HEK293 (cell line): ENCODE data around the gene PPM1L.

ENCODE experiments used
- CTCF ChIA-PET: fragments of 350-600 bp; formaldehyde crosslinking; extraction: SDS; loops from one replicate; lab custom pipeline; 2021; ENCODE audit warnings: antibody characterized with exemption; lab: Yijun Ruan, JAX
- POLR2A ChIA-PET: fragments of 300-600 bp; formaldehyde crosslinking; extraction: SDS; loops from one replicate; lab custom pipeline; 2020; ENCODE audit warnings: antibody characterized with exemption, inconsistent platforms; lab: Yijun Ruan, JAX
- H3K27ac ChIP-seq: fragments of 200-500 bp; sonication (Bioruptor generic); 2 replicates; pipeline ENCODE4 v1.5.1; 2014; ENCODE audit warnings: low read depth, low read length, control low read depth, inconsistent platforms; ENCODE audit errors: extremely low read depth
- H3K36me3 ChIP-seq, 2 experiments: fragments of 200-500 bp in 1 of 2; sonication (Bioruptor generic) in 1 of 2; 1 replicate in 1 of 2; 2 replicates in 1 of 2; pipeline ENCODE4 v1.5.1; 2014 to 2017; ENCODE audit warnings: inconsistent platforms in 2 of 2, low read length in 2 of 2; ENCODE audit not compliant: control insufficient read depth in 2 of 2, insufficient read depth in 1 of 2
- H3K4me1 ChIP-seq: fragments of 200-500 bp; sonication (Bioruptor generic); 2 replicates; pipeline ENCODE4 v1.5.1; 2014; ENCODE audit warnings: mild to moderate bottlenecking, low read length, inconsistent platforms; ENCODE audit not compliant: control insufficient read depth, insufficient read depth
- H3K4me3 ChIP-seq: 2 replicates; pipeline ENCODE4 v1.5.1; 2011; ENCODE audit warnings: low read depth, mild to moderate bottlenecking, control low read depth, low read length, moderate library complexity
- H3K9me3 ChIP-seq: fragments of 200-500 bp; sonication (Bioruptor generic); 2 replicates; pipeline ENCODE4 v1.5.1; 2014; ENCODE audit warnings: low read depth, low read length, inconsistent platforms; ENCODE audit not compliant: control insufficient read depth, insufficient read depth
- BCL11A ChIP-seq: fragments of 450-650 bp; formaldehyde crosslinking; IDR thresholded peaks from 2 replicates; pipeline ENCODE4 v1.5.1; 2016; ENCODE audit warnings: low read depth, missing biosample characterization, missing genetic modification characterization
- OVOL3 ChIP-seq: fragments of 450-650 bp; formaldehyde crosslinking; IDR thresholded peaks from 2 replicates; pipeline ENCODE4 v1.5.1; 2016; ENCODE audit warnings: missing biosample characterization, missing genetic modification characterization
- SP3 ChIP-seq: fragments of 450-650 bp; formaldehyde crosslinking; IDR thresholded peaks from 2 replicates; pipeline ENCODE4 v1.5.1; 2016; ENCODE audit warnings: missing biosample characterization, missing genetic modification characterization
- TCF7L2 ChIP-seq: IDR thresholded peaks from 2 replicates; pipeline ENCODE4 v1.6.1; 2011; ENCODE audit warnings: low read depth, mild to moderate bottlenecking, inconsistent platforms, low read length, moderate library complexity, borderline replicate concordance
- ZBTB17 ChIP-seq: fragments of 450-650 bp; formaldehyde crosslinking; IDR thresholded peaks from 2 replicates; pipeline ENCODE4 v1.5.1; 2016; ENCODE audit warnings: missing biosample characterization, missing genetic modification characterization
- ZBTB48 ChIP-seq: fragments of 450-650 bp; formaldehyde crosslinking; IDR thresholded peaks from 2 replicates; pipeline ENCODE4 v1.5.1; 2016; ENCODE audit warnings: missing biosample characterization, missing genetic modification characterization
- ZNF133 ChIP-seq: fragments of 450-650 bp; formaldehyde crosslinking; IDR thresholded peaks from 2 replicates; pipeline ENCODE4 v1.5.1; 2016; ENCODE audit warnings: missing biosample characterization, missing genetic modification characterization
- ZNF157 ChIP-seq: fragments of 450-650 bp; formaldehyde crosslinking; IDR thresholded peaks from 2 replicates; pipeline ENCODE4 v1.5.1; 2016; ENCODE audit warnings: missing biosample characterization, missing genetic modification characterization
- ZNF223 ChIP-seq: fragments of 450-650 bp; formaldehyde crosslinking; IDR thresholded peaks from 2 replicates; pipeline ENCODE4 v1.5.1; 2016; ENCODE audit warnings: missing biosample characterization, missing genetic modification characterization
- ZNF248 ChIP-seq: fragments of 450-650 bp; formaldehyde crosslinking; IDR thresholded peaks from 2 replicates; pipeline ENCODE4 v1.5.1; 2017; ENCODE audit warnings: missing biosample characterization, missing genetic modification characterization
- ZNF324 ChIP-seq: fragments of 450-650 bp; formaldehyde crosslinking; IDR thresholded peaks from 2 replicates; pipeline ENCODE4 v1.5.1; 2016; ENCODE audit warnings: missing biosample characterization, missing genetic modification characterization
- ZNF366 ChIP-seq: fragments of 450-650 bp; formaldehyde crosslinking; conservative IDR thresholded peaks from 2 replicates; pipeline ENCODE4 v1.5.1; 2016; ENCODE audit warnings: missing biosample characterization, missing genetic modification characterization
- ZNF544 ChIP-seq: fragments of 450-650 bp; formaldehyde crosslinking; IDR thresholded peaks from 2 replicates; pipeline ENCODE4 v1.5.0; 2017; ENCODE audit warnings: missing biosample characterization, missing genetic modification characterization
- ZNF560 ChIP-seq: fragments of 450-650 bp; formaldehyde crosslinking; IDR thresholded peaks from 2 replicates; pipeline ENCODE4 v1.5.1; 2017; ENCODE audit warnings: missing biosample characterization, missing genetic modification characterization, borderline replicate concordance
- ZNF692 ChIP-seq: fragments of 450-650 bp; formaldehyde crosslinking; IDR thresholded peaks from 2 replicates; pipeline ENCODE4 v1.5.1; 2016; ENCODE audit warnings: missing biosample characterization, missing genetic modification characterization
- TF ChIP-seq, protein P1 (sequence below): fragments of 450-650 bp; formaldehyde crosslinking; IDR thresholded peaks from 2 replicates; pipeline ENCODE4 v1.5.1; 2016; ENCODE audit warnings: missing biosample characterization, missing genetic modification characterization, borderline replicate concordance
- TF ChIP-seq, protein P2 (sequence below): fragments of 450-650 bp; IDR thresholded peaks from 2 replicates; pipeline ENCODE4 v1.5.1; 2018; ENCODE audit warnings: missing biosample characterization, mild to moderate bottlenecking, missing genetic modification characterization
- TF ChIP-seq, protein P3 (sequence below): fragments of 450-650 bp; formaldehyde crosslinking; IDR thresholded peaks from 2 replicates; pipeline ENCODE4 v1.5.1; 2016; ENCODE audit warnings: missing biosample characterization, missing genetic modification characterization
- TF ChIP-seq, protein P4 (sequence below): fragments of 450-650 bp; formaldehyde crosslinking; IDR thresholded peaks from 2 replicates; pipeline ENCODE4 v1.5.1; 2017; ENCODE audit warnings: missing biosample characterization, missing genetic modification characterization
- TF ChIP-seq, protein P5 (sequence below): fragments of 450-650 bp; formaldehyde crosslinking; IDR thresholded peaks from 2 replicates; pipeline ENCODE4 v1.5.1; 2016; ENCODE audit warnings: missing biosample characterization, missing genetic modification characterization
- TF ChIP-seq, protein P6 (sequence below): fragments of 450-650 bp; formaldehyde crosslinking; IDR thresholded peaks from 2 replicates; pipeline ENCODE4 v1.5.1; 2016; ENCODE audit warnings: missing biosample characterization, missing genetic modification characterization

PPM1L gene

GRCh38 chr3:160738048-160738447 lies 18.0 kb upstream of the PPM1L start:
- peaks cover 4% of the 10 kb centered on the region for H3K4me1 ChIP-seq
- no peak overlapping the region for H3K4me3 ChIP-seq
- ChIA-PET POLR2A (no interaction called here), CTCF (no interaction called here)
- no peaks in the 10 kb centered on the region for H3K36me3 ChIP-seq
- H3K9me3 ChIP-seq: no peaks in the 10 kb centered on the region
- TF ChIP-seq, protein P1, sequence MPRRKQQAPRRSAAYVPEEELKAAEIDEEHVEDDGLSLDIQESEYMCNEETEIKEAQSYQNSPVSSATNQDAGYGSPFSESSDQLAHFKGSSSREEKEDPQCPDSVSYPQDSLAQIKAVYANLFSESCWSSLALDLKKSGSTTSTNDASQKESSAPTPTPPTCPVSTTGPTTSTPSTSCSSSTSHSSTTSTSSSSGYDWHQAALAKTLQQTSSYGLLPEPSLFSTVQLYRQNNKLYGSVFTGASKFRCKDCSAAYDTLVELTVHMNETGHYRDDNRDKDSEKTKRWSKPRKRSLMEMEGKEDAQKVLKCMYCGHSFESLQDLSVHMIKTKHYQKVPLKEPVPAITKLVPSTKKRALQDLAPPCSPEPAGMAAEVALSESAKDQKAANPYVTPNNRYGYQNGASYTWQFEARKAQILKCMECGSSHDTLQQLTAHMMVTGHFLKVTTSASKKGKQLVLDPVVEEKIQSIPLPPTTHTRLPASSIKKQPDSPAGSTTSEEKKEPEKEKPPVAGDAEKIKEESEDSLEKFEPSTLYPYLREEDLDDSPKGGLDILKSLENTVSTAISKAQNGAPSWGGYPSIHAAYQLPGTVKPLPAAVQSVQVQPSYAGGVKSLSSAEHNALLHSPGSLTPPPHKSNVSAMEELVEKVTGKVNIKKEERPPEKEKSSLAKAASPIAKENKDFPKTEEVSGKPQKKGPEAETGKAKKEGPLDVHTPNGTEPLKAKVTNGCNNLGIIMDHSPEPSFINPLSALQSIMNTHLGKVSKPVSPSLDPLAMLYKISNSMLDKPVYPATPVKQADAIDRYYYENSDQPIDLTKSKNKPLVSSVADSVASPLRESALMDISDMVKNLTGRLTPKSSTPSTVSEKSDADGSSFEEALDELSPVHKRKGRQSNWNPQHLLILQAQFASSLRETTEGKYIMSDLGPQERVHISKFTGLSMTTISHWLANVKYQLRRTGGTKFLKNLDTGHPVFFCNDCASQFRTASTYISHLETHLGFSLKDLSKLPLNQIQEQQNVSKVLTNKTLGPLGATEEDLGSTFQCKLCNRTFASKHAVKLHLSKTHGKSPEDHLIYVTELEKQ: no peak
- no peak for TF ChIP-seq BCL11A (tag by site-specific recombination)
- TF ChIP-seq, protein P2, sequence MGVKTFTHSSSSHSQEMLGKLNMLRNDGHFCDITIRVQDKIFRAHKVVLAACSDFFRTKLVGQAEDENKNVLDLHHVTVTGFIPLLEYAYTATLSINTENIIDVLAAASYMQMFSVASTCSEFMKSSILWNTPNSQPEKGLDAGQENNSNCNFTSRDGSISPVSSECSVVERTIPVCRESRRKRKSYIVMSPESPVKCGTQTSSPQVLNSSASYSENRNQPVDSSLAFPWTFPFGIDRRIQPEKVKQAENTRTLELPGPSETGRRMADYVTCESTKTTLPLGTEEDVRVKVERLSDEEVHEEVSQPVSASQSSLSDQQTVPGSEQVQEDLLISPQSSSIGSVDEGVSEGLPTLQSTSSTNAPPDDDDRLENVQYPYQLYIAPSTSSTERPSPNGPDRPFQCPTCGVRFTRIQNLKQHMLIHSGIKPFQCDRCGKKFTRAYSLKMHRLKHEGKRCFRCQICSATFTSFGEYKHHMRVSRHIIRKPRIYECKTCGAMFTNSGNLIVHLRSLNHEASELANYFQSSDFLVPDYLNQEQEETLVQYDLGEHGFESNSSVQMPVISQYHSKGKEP (tag by site-specific recombination): no peak
- TF ChIP-seq ZBTB17 (tag by site-specific recombination): peak; percentile 67
- TF ChIP-seq ZNF157 (tag by site-specific recombination): no peak
- TF ChIP-seq OVOL3: no peak
- no peak for TF ChIP-seq SP3 (tag by site-specific recombination)
- TF ChIP-seq ZNF366: peak; percentile 26; the same call in 1 of the 2 replicates
- no peak for TF ChIP-seq ZNF248
- TF ChIP-seq, protein P3, sequence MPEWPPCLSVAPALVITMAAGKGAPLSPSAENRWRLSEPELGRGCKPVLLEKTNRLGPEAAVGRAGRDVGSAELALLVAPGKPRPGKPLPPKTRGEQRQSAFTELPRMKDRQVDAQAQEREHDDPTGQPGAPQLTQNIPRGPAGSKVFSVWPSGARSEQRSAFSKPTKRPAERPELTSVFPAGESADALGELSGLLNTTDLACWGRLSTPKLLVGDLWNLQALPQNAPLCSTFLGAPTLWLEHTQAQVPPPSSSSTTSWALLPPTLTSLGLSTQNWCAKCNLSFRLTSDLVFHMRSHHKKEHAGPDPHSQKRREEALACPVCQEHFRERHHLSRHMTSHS (tag by site-specific recombination): no peak
- TF ChIP-seq ZNF133 (tag by site-specific recombination): no peak
- TF ChIP-seq ZNF544 (tag by site-specific recombination): no peak
- TF ChIP-seq ZNF223 (tag by site-specific recombination): no peak
- TF ChIP-seq, protein P4, sequence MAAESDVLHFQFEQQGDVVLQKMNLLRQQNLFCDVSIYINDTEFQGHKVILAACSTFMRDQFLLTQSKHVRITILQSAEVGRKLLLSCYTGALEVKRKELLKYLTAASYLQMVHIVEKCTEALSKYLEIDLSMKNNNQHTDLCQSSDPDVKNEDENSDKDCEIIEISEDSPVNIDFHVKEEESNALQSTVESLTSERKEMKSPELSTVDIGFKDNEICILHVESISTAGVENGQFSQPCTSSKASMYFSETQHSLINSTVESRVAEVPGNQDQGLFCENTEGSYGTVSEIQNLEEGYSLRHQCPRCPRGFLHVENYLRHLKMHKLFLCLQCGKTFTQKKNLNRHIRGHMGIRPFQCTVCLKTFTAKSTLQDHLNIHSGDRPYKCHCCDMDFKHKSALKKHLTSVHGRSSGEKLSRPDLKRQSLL (tag by site-specific recombination): no peak
- TF ChIP-seq ZNF560 (tag by site-specific recombination): no peak
- no peak overlapping the region for H3K27ac ChIP-seq

DNA sequence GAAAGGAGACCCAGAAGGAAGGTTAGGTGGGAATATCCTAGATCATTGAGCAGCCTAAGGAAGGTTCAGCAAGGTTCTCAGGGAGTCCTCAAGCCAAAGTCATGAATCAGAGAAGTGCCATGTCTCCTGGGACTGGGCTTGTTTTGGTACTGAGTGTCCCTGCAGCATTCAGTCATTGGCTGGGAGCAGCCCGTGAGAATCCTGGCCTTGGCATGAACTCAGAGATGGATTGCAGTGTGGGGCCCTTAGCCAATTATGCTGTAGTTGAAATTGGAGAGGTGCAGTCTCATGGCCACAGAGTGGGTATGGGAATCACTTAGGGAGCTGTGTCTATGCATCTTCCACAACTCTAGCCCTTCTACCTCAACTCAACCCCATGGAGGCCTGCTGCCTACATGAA lies 17.0 kb upstream of the PPM1L start:
- Histone ChIP-seq H3K9me3 (no peaks in the 10 kb centered on the region), H3K27ac (no peak overlapping the region), H3K36me3 (no peaks in the 10 kb centered on the region), H3K4me3 (no peak overlapping the region), H3K4me1 (peaks cover 4% of the 10 kb centered on the region)
- ChIA-PET CTCF (no interaction called here), POLR2A (interaction anchor here (0.7 kb wide), 1 partner anchor 15 kb away, joined by 3 read pairs; no protein-coding TSS in a partner anchor)
- TF ChIP-seq ZBTB17 (tag by site-specific recombination) (peak; percentile 47; the same call in 1 of the 2 replicates), ZNF324 (tag by site-specific recombination) (no peak), TCF7L2 (no peak), ZNF692 (peak; percentile 90), ZBTB48 (tag by site-specific recombination) (peak; percentile 67; the same call in 1 of the 2 replicates)
- TF ChIP-seq, protein P5, sequence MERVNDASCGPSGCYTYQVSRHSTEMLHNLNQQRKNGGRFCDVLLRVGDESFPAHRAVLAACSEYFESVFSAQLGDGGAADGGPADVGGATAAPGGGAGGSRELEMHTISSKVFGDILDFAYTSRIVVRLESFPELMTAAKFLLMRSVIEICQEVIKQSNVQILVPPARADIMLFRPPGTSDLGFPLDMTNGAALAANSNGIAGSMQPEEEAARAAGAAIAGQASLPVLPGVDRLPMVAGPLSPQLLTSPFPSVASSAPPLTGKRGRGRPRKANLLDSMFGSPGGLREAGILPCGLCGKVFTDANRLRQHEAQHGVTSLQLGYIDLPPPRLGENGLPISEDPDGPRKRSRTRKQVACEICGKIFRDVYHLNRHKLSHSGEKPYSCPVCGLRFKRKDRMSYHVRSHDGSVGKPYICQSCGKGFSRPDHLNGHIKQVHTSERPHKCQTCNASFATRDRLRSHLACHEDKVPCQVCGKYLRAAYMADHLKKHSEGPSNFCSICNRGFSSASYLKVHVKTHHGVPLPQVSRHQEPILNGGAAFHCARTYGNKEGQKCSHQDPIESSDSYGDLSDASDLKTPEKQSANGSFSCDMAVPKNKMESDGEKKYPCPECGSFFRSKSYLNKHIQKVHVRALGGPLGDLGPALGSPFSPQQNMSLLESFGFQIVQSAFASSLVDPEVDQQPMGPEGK (tag by site-specific recombination): 0 out of 2 replicates have a peak, but pooled peaks have one; percentile 18
- TF ChIP-seq, protein P6, sequence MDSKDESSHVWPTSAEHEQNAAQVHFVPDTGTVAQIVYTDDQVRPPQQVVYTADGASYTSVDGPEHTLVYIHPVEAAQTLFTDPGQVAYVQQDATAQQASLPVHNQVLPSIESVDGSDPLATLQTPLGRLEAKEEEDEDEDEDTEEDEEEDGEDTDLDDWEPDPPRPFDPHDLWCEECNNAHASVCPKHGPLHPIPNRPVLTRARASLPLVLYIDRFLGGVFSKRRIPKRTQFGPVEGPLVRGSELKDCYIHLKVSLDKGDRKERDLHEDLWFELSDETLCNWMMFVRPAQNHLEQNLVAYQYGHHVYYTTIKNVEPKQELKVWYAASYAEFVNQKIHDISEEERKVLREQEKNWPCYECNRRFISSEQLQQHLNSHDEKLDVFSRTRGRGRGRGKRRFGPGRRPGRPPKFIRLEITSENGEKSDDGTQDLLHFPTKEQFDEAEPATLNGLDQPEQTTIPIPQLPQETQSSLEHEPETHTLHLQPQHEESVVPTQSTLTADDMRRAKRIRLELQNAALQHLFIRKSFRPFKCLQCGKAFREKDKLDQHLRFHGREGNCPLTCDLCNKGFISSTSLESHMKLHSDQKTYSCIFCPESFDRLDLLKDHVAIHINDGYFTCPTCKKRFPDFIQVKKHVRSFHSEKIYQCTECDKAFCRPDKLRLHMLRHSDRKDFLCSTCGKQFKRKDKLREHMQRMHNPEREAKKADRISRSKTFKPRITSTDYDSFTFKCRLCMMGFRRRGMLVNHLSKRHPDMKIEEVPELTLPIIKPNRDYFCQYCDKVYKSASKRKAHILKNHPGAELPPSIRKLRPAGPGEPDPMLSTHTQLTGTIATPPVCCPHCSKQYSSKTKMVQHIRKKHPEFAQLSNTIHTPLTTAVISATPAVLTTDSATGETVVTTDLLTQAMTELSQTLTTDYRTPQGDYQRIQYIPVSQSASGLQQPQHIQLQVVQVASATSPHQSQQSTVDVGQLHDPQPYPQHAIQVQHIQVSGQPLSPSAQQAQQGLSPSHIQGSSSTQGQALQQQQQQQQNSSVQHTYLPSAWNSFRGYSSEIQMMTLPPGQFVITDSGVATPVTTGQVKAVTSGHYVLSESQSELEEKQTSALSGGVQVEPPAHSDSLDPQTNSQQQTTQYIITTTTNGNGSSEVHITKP: 0 out of 2 replicates have a peak, but pooled peaks have one; percentile 34
